Esophagus muscularis mucosa (tissue), 4 donors: ENCODE measurements around the gene PDE4D.
"Not testable (repeated sequence)": the region's sequence is repeated elsewhere in the genome, so short reads cannot be mapped to it uniquely, and the experiment has no call there.

Source experiments
- EP300 ChIP-seq: sonication (generic); formaldehyde crosslinking; IDR thresholded peaks from one replicate; pipeline ENCODE4 v1.6.1; 2017; ENCODE audit warnings: antibody characterized with exemption
- POLR2A ChIP-seq: fragments of 450-650 bp; IDR thresholded peaks from one replicate; pipeline ENCODE4 v1.6.1; 2017; ENCODE audit warnings: antibody characterized with exemption, moderate library complexity, mild to moderate bottlenecking, low read depth
- POLR2AphosphoS5 ChIP-seq, 2 donors: sonication (generic); formaldehyde crosslinking; IDR thresholded peaks; one replicate each; pipeline ENCODE4 v1.6.1; 2017; ENCODE audit warnings: antibody characterized with exemption in 2 of 2
- TF ChIP-seq, protein P1 (sequence below), 3 experiments: fragments of 200-600 bp in 2 of 3; fragments of 450-650 bp in 1 of 3; sonication (generic) in 2 of 3; IDR thresholded peaks; one replicate each; pipeline ENCODE4 v1.5.1; 2017 to 2019; ENCODE audit warnings: antibody characterized with exemption in 3 of 3, mild to moderate bottlenecking in 2 of 3, moderate library complexity in 1 of 3

DNA sequence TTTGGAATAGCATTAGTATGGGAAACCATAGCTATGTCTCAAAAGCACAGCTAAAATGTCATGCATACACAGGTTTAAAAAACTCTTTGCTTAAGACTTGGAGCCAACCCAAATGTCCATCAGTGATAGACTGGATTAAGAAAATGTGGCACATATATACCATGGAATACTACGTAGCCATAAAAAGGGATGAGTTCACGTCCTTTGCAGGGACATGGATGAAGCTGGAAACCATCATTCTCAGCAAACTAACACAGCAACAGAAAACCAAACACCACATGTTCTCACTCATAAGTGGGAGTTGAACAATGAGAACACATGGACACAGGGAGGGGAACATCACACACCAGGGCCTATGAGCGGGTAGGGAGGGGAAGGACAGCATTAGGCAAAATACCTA lies 897.7 kb downstream of the PDE4D start:
- not testable (repeated sequence) for TF ChIP-seq POLR2AphosphoS5 (IDR thresholded peaks at IDR 0.05); POLR2A; EP300
- TF ChIP-seq, protein P1, sequence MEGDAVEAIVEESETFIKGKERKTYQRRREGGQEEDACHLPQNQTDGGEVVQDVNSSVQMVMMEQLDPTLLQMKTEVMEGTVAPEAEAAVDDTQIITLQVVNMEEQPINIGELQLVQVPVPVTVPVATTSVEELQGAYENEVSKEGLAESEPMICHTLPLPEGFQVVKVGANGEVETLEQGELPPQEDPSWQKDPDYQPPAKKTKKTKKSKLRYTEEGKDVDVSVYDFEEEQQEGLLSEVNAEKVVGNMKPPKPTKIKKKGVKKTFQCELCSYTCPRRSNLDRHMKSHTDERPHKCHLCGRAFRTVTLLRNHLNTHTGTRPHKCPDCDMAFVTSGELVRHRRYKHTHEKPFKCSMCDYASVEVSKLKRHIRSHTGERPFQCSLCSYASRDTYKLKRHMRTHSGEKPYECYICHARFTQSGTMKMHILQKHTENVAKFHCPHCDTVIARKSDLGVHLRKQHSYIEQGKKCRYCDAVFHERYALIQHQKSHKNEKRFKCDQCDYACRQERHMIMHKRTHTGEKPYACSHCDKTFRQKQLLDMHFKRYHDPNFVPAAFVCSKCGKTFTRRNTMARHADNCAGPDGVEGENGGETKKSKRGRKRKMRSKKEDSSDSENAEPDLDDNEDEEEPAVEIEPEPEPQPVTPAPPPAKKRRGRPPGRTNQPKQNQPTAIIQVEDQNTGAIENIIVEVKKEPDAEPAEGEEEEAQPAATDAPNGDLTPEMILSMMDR (IDR thresholded peaks at IDR 0.05) = not testable (repeated sequence)
